Measurements from ENCODE around the gene CAPN13.

CAPN13 gene

GRCh38 chr2:30679426-30680088, 127.7 kb downstream of the CAPN13 start:
- DNase-seq, result no peak

DNA sequence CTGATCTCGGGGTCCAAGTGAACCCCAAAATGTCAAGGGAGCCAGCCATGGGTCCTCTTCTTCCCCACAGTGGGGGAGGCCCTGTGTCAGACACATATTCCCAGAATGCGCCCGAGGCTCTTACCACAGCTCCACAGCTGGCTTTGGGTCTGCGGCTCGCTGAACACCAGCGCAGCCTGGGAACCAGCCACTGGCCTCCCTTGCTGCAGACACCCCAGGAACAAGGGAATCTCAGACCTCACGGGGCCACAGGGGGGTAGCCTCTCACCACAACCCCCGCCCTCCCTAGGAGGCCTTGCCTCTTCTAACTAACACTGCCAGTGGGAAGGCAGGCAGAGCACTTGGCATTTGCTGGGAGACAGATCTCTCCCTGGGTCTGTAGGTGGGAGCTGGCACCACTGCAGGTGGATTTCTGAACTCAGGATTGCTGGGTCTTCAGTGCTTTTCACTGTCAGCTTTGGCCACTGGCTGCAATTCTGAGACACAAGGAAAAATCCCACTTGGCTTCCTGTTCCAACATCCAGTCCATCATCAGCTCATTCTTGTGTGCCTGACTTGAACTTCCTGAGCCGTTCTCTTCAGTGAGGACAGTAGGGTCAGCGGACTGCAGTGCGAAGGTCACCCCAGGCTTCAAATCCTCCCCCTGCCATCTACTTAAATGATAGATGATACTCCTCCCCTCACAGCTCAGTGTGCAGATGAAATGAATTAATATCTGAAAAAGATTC, 128.7 kb downstream of the CAPN13 start:
- no peak for DNase-seq

- no peak for DNase-seq
Measured at GRCh38 chr2:30677861-30678385, 129.3 kb downstream of the CAPN13 start.

GRCh38 chr2:30677231-30677630, 130.0 kb downstream of the CAPN13 start:
- DNase-seq, result no peak

DNA sequence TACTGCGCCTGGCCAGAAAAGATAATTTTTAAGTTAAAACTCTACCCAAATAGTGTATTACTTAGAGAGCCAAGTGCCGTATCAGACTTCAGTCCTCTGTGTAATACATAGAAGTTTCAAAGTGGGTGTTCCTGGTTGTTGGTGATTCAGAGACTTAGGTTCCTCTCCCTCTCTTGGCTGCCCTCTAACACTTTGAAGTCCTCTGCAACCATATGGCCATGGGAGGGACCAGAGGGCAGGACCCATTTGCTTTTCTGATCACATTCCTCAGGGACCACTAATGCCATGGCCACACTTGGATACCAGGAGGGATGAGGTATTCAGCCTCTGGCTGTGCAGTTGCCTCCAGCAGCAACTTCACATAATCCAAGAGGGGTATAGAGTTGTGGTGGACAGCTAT, 131.5 kb downstream of the CAPN13 start:
- no peak for DNase-seq

GRCh38 chr2:30673127-30673526, 134.1 kb downstream of the CAPN13 start:
- no peak for DNase-seq

All from NCI-H187 treated with DMSO at 0.1 percent for 48 hours (cell line).